ENCODE measurements around the gene FBXO47.

GRCh38 chr17:38967290-38967738 lies at the start of gene FBXO47:
- TF ChIP-seq CTCF (conservative IDR thresholded peaks at IDR 0.05) (no peak), ZFX (IDR thresholded peaks at IDR 0.05) (no peak)
